GOT3 (cell line): Measurements from ENCODE around the gene DNAL1.
"Not testable (repeated sequence)": the region's sequence is repeated elsewhere in the genome, so short reads cannot be mapped to it uniquely, and the experiment has no call there.

Experiments used
- DNase-seq: peaks from one replicate; lab custom pipeline; 2025; ENCODE audit warnings: mixed read lengths; lab: John Stamatoyannopoulos, UW

DNAL1 gene, protein sequence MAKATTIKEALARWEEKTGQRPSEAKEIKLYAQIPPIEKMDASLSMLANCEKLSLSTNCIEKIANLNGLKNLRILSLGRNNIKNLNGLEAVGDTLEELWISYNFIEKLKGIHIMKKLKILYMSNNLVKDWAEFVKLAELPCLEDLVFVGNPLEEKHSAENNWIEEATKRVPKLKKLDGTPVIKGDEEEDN

DNA sequence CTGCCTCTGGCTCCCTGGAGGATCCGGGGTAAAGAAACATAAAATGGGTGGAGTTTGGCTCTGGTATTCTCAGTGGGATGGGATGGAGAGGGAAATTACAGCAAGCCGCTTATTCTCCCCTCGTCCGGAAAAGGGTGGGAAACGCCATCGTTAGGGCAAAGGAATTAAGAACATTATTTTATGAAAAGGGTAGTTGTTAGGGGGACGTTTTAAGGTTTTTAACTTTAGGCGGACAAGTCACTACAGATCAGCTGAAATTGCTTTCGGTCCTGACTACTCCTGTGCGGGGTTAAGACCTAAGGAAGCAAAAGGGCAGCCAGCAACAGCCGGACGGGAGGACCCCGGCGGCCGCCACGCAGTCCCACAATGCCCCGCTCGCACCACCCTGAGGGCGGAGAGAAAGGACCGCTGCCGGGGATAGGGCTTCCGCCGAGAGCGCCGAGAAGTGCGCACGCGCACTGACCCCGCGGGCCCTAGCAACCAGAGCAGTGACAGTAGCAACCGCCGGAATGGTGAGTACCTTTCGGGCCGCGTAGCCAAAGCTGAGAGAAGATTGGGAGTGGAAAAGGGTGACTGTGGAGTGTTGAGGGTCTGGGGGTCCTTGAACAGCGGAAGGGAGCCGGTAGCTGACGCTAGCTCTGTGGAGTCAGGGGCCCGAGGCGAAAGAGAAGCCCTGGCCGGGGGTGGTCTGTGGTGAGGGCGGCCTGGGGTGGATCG, at the start of gene DNAL1:
Gene DNAL1 (plus strand): TSS at position 456 of the 717 bp plus-strand sequence. CDS start 54 bp downstream, at position 510.
- DNase-seq: peak; percentile 64

DNA sequence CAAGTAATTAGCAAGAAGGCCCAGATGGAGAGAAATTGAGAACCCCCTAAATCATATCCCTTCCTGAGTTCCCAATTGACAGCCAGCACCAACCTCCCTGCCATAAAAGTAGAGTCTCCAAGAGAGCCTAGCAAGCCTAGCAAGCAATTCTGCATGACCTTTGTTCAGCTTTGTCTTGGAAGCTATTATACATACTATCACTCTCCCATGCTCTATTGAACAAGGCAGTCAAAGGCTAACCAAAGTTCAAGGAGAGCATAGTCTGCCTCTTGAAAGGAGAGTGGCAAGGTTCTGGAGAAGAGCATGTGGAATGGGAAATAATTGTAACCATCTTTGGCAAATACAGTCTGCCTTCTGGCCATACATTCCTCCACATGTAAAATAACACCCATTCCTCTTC, 45.3 kb upstream of the DNAL1 start:
- no peak for DNase-seq

DNA sequence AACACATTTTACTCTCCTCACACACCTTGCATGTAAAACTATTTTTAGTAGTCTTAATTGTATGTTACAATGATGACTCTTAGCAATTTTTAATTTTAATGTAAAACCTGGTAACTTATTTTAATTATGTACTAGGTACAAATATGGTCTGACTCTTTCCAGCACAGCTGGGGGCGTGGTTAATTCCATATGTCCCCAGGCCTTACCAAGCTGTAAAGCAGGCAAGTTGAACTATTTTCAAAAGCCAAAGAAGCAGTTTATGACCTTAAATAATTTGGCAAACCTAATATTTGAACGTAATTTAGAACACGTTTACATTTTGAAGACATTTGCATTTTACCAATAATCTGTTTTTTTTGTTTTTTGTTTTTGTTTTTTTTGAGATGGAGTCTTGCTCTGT, 41.8 kb upstream of the DNAL1 start:
- no peak for DNase-seq

DNA sequence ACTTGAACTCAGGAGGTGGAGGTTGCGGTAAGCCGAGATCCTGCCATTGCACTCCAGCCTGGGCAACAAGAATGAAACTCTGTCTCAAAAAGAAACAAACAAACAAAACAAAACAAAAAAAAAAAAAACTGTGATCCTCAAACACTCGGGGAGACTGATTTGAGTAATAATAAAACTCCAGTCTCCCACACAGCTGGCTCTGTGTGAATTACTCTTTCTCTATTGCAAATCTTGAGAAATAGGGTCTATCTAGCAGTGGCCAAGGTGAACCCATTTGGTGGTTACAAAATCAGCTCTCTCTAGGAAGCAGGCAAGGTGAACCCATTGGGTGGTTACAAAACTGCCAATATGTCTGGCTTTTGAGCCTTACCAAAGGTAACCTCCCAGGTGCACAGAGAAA, 38.5 kb upstream of the DNAL1 start:
- DNase-seq: no peak

DNA sequence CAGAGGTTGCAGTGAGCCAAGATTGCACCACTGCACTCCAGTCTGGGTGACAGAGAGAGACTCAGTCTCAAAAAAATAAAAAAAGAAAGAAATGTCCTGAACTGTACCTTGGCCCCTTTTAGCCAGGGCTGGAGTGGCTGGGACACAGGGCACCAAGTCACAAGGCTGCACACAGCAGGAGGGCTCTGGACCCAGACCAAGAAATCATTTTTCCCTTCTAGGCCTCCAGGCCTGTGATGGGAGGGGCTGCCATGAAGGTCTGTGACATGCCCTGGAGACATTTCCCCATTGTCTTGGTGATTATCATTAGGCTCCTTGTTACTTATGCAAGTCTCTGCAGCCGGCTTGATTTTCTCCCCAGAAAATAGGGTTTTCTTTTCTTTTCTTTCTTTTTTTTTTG, 37.5 kb upstream of the DNAL1 start:
- no peak for DNase-seq

DNA sequence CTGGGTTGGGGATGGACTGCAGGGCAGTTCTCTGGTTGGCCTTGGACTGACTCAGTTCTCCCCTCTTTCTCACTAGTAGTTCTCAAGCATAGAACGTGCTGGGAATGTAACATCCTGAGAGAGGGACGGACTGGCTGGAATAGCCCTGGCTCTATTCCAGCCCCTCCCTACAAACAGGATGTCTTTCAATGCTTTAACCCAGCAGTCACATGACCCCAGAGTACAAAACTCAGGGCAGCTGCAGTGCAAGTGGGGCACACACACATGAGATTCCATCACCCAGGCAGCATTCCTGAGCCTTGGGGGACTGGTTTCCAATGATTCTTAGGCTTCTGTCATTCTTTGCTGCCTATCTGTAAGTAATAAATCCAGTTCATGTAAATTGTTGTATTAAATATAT, 34.1 kb upstream of the DNAL1 start:
- no peak for DNase-seq

DNA sequence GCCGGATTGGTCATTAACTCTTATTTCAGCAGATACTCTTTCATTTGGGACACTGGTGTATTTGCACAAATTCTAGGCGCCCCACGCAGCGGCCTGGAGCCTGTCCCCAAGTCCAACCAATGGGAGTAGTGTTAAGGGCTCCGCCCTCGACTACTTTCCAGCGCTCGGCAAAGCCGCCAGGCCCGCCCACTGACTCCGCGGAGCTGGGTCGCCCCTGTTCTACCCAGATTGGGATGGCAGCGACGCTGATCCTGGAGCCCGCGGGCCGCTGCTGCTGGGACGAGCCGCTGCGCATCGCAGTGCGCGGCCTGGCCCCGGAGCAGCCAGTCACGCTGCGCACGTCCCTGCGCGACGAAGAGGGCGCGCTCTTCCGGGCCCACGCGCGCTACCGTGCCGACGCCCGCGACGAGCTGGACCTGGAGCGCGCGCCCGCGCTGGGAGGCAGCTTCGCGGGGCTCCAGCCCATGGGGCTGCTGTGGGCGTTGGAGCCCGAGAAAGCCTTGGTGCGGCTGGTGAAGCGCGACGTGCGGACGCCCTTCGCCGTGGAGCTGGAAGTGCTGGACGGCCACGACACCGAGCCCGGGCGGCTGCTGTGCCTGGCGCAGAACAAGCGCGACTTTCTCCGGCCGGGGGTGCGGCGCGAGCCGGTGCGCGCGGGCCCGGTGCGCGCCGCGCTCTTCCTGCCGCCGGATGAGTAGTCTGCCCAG, 32.3 kb upstream of the DNAL1 start, which contains the start of gene ACOT6:
Gene ACOT6 (plus strand): TSS at position 179 of the 707 bp plus-strand sequence. CDS start 55 bp downstream, at position 234.
- DNase-seq: peak; percentile 18

DNA sequence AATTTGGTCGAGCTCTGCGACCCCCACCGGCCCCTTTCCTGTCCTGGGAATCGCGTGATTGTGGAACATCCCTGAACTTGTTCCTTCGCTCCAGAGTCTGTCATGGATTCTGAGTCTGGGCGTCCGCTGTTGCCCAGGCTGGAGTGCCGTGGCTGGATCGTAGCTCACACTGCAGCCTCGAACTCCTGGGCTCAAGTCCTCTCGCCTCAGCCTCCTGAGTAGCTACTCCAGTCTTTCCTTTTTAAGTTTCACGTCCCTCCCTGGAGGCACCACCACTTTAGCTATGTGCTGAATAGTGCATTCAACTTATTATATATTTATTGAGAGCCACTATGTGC, 31.8 kb upstream of the DNAL1 start:
- DNase-seq: no peak

DNA sequence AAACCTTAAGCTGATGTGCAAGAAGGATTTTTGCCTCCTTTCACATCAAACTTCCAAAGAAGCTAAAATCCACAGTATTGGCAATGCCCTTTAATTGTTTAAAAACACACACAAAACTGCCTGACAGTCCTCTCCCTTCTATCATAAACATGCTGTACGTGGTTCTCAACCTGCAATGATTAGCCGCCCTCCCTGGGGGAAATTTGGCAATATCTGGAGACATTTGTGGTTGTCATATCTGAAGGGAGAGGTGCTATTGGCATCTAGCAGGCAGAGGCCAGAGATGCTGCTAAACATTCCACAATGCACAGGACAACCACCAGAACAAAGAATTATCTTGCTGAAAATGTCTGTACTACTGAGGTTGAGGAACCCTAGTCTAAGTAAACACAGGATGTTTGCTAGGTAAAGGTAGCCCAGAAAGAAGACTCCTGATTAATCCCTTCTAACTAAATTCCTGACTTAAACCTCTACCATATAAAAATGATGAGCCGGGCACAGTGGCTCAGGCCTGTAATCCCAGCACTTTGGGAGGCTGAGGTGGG, 31.3 kb upstream of the DNAL1 start:
- DNase-seq: no peak

DNA sequence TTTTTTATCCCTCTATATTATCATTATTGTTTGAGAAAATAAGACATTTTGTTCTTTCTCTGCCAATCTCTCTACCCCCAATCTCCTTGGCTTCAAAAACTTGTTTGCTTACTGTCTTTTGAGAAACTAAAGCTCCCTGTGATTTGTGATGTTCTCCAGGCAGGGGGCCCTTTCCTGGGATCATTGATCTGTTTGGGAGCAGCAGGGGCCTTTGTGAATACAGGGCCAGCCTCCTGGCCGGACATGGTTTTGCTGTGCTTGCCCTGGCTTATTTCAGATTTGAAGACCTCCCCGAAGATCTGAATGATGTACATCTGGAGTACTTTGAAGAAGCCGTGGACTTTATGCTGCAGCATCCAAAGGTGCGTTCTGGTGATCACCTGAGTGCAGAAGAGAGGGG, 28.0 kb upstream of the DNAL1 start:
- no peak for DNase-seq

DNA sequence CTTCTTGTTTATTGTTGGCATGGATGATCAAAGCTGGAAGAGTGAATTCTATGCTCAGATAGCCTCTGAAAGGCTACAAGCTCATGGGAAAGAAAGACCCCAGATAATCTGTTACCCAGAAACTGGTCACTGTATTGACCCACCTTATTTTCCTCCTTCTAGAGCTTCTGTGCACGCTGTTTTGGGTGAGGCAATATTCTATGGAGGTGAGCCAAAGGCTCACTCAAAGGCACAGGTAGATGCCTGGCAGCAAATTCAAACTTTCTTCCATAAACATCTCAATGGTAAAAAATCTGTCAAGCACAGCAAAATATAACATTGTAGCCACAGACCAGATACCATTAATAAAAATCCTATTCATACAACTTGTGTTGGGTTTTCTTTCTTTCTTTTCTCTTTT, 25.3 kb upstream of the DNAL1 start:
- no peak for DNase-seq

DNA sequence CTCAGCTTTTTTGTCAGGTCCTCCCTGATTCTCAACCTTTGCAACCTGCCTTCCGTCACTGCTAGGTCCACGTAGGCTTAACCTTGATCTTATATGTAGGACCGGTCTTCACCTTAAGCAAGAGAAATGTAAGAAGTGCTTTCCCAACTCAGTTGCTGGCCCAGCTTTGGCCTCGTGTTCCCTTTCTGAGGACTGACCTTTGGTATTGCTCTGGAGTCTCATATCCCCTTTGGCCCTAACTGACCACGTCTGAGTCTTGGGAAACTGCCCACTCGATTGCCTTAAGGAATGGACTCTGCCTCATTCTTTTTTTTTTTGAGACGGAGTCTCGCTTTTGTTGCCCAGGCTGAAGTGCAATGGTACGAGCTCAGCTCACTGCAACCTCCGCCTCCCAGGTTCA, 24.5 kb upstream of the DNAL1 start:
- no peak for DNase-seq

DNA sequence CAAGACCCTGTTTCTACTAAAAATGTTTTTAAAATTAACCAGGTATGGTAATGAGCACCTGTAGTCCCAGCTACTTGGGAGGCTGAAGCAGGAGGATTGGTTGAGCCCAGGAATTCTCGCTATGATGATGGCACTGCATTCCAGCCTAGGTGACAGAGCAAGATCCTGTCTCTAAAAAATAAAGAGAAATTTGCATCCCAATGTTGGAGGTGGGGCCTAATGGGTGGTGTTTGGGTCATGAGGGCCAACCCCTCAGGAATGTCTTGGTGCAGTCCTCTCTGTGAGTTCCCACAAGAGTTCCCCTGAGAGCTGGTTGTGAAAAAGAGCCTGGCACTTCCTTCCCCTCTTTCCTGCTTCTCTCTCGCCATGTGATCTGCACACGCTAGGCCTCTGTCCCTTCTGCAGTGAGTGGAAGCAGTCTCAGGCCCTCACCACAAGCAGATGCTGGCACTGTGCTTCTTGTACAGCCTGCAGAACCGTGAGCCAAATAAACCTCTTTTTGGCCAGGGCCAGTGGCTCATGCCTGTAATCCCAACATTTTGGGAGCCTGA, 21.2 kb upstream of the DNAL1 start:
- no peak for DNase-seq

DNA sequence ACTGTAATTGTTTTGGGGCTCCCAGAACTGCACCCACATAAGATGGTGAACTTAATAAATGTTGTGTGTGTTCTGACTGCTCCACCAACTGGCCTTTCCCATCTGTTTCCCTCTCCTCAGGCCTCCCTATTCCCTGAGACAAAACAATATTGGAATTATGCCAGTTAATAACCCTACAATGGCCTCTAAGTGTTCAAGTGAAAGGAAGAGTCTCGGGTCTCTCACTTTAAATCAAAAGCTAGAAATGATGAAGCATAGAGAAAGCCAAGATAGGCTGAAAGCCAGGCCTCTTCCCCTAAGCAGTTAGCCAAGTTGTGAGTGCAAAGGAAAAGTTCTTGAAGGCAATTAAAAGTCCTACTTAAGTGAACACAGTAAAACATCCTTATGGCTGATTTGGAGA, 19.1 kb upstream of the DNAL1 start:
- DNase-seq: no peak

DNA sequence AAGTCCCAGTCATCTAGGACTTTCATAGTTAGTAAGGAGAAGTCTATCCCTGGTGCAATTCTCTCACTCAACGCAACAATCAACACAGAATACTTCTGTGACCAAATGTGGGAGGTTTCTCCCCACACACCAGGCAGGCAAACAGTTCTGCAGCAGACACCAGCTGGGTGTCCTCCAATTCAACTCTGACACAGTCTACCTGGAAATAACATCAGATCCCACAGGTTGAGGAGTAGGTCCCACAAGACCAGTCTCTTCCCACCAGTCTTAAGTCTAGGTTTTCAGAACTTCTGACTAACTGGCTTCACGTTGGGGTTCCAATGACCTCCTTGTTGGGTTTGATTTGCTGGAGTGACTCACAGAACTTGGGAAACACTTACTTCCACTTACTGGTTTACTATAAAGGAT, 17.6 kb upstream of the DNAL1 start:
- DNase-seq: no peak

DNA sequence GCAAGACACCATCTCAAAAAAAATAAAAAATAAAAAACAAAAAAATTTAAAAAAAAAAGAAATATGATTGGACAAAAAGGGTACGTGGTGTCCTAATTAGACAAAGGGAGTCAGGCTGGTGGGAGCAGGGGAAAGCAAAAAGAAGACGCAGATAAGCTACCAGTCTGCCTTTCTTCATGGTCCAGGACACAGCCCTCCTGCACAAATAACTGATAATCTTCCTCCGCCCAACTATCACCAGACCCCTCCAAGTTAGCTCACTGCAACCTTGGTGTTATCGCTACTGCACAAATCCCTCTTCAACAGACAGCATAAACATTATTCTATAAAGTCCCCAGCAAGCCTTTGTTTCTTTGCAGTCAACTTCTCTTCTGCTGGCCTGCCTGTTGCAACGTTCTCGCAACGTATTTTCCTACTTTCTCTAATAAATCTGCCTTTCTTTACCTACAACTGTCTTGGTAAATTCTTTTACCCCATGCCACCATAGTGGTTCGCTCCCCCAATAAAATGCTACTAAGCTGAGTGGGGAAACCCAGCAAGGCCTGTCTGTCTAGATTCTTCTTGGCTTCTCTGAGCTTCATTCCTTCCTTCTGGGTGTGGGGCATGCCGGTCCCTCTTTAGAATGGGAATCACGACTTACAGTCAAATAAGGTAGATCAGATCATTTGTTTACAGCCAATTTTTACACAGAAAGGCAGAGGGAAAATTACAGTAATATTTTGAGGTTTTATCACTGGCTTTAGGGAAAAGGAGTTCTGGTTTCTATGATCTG, 14.6 kb upstream of the DNAL1 start:
- DNase-seq: no peak

DNA sequence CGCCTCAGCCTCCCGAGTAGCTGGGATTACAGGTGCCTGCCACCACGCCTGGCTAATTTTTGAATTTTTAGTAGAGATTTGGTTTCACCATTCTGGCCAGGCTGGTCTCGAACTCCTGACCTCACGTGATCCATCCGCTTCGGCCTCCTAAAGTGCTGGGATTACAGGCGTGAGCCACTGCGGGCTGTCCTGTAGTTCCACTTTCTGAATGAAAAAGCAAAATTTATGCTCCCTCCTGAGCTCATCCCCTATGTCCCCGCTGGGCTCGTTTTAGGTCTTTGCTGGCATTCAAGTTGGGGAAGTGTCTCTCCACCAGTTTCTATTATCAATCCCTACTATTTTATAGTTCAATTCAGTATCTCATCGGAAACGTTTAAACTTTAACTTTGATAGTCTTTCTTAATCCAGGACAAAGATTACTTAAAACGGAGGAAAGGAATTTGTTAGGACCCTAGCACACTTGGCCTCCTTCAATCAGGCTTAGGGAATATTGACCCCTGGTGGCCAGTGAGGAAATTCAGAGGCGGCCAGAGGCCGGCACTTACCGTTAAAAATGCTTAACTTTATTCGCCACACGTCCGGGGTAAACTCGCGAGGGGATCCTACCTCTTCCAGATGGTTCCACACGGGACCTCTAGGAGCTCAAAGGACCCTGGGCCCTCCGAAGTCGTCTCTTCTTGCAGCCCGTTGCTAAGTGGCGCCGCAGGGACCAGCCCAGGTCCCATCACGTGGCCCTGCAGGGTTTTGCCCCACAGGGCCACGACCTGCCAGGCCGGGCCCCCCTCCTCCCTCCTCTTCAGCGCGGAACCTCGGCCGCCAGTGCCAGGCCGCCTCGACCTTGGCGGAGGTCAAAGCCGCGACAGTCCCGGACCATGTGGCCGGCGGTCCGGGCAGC, 11.4 kb upstream of the DNAL1 start:
- DNase-seq: no peak

DNA sequence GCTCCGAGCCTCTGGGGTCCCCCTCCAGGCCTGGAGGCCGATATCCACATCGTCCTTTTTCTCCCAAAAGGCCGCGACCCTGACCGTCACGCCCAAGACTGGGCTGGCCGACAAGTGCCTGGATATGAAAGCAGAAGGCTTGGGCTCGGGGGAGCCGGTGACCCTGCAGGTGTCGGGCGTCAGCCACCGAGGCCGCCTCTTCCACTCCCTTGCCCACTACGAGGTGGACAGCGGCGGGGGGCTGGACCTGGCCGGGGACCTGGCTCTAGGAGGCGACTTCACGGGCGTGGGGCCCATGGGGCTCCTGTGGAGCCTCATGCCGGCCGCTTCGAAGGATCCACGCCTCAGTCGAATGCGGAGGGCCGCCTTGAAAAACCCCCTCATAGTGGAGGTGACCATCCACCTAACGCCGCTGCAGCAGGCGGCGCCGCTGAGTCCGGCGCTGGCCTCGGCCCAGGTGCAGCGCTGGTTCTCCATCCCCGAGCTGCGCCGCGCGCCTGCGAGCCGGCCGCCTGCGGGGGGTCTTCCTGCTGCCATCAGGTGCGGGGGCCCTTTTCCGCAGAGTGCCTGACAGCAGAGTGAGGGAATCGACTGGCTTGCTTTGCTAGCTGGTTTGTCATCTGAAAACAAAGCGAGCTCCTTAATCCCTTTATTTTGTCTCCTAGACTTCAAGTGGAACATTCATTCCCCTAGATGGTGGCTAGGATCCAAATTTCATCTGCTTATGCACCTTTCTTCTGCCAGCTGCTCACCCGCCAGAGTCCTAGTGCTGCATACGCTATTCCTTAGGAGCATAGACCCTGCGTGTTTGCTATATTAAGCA, 10.6 kb upstream of the DNAL1 start:
- DNase-seq: no peak

DNA sequence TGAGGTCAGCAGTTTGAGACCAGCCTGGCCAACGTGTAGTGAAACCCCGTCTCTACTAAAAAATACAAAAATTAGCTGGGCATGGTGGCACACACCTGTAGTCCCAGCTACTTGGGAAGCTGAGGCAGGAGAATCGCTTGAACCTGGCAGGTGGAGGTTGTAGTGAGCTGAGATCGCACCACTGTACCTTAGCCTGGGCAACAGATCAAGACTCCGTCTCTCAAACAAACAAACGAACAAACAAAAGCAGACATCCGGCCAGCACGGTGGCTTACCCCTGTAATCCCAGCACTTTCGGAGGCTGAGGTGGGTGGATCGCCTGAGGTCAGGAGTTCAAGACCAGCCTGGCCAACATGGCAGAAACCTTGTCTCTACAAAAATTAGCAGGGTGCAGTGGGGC, 8.4 kb upstream of the DNAL1 start:
- DNase-seq: not testable (repeated sequence)

DNA sequence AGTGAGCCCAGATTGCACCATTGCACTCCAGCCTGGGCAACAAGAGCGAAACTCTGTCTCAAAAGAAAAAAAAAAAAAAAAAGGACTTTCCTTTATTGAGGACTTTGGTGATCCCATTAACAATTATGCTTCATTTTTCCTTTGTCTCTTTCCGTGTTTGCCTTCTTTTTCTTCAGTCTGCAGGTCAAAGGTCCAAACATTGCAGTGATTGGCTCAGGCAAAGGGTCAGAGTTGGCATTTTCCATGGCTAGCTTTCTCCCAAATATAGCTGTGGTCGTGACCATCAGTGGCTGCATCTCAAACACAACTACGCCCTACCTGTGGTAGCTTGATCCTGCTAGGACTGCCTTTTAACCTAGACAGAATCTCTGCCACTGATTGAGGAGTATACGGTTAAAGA, 7.0 kb upstream of the DNAL1 start:
- DNase-seq: no peak
